ENCODE measurements around the gene LRRC3. TPM values are rescaled to one million over a fixed set of nuclear protein-coding genes. Genes with fewer than 3 reads are reported as not detected.

Gene LRRC3
- total and polyA plus RNA-seq, 5 experiments from 2014 or later = 0.06 to 0.91 (median 0.32) TPM

DNA sequence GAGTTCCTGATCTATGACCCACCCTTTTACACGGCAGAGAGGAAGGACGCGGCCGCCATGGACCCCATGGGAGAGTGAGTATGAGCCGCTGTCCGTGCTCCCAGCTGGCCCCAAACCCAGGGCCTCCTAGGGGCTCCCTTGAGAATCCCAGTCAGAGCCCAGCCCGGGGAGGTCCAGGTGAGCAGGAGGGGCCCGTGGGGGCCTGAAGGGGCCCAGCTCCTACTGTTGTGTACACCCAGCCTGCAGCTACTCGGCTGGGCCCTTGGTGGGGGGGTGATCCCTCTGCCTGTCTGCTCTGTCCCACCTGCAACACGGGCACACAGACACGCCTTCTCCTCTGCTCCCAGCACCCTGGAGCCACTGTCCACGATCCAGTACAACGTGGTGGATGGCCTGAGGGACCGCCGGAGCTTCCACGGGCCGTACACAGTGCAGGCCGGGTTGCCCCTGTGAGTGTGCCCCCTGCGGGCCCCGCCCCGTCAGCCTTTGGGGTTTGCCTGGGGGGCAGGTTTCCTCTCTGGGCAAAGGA is 28.6 kb upstream of the LRRC3 start:
- DNase-seq (peak in 1 of 10 donors; percentile 18), ATAC-seq (no peak)
- Mint-ChIP-seq H3K4me1 (peaks cover 0 to 2% (median under 1%) of the 10 kb centered on the region in 4 donors), H3K36me3 (peaks cover 0 to 13% (median 2%) of the 10 kb centered on the region in 3 donors), H3K27ac (no peak overlapping the region), H3K4me3 (no peak overlapping the region), H3K27me3 (no peaks in the 10 kb centered on the region), H3K9me3 (peaks cover 1 to 27% (median 15%) of the 10 kb centered on the region in 9 donors)
- POLR2A ChIA-PET = no interaction called here

DNA sequence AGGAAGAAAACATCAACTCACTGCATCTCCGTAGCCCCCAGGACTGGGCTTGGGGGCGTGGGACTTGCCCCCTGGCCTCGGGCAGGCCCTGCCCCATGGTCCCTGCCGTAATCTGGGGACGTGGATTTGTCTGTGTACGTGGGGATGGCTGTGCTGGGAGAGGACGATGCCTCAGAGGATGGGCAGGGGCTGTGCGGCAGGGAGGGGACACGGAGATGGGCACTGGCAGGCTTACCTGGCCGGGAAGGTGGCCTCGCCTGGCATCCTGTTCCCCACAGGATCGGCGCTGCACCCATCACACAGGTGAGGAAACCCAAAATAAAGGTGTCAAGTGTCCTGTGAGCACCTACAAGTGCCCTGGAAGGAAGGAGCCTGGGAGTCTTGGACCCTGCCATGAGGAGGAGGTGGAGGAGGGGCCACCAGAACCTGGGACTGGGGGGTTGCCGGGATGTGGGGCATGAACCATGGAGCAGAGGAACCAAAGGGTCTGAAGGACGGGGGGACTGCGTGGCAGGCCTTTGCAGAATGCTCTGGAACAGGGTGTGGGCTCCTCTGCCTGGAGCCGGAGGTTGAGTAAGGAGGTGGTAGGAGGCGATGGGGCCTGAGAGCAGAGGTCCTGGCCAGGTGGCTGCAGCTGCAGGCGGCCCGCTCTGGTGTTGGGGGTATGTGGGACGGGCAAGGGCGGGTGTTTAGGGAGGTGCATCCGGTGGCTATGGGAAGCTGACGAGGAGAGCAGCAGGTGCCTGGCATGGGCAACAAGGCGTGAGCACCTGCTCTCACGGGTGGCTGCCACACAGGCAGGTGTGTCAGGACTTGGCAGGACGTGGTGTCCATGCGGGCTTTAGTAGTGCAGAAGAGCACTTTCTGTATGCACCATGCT is 27.8 kb upstream of the LRRC3 start:
- H3K4me3 Mint-ChIP-seq = no peak overlapping the region
- DNase-seq (peak in 2 of 10 donors; percentile 16 to 63), ATAC-seq (no peak)
- H3K36me3 Mint-ChIP-seq = peaks cover 0 to 20% (median 2%) of the 10 kb centered on the region in 3 donors
- peak overlapping the region in 3 of 10 donors; percentile 22 to 86 (median 31) for H3K27ac Mint-ChIP-seq
- H3K4me1 Mint-ChIP-seq = peaks cover 0 to 2% (median under 1%) of the 10 kb centered on the region in 4 donors
- H3K27me3 Mint-ChIP-seq = no peaks in the 10 kb centered on the region
- POLR2A ChIA-PET = no interaction called here
- H3K9me3 Mint-ChIP-seq = peaks cover 2 to 33% (median 19%) of the 10 kb centered on the region in 9 donors

DNA sequence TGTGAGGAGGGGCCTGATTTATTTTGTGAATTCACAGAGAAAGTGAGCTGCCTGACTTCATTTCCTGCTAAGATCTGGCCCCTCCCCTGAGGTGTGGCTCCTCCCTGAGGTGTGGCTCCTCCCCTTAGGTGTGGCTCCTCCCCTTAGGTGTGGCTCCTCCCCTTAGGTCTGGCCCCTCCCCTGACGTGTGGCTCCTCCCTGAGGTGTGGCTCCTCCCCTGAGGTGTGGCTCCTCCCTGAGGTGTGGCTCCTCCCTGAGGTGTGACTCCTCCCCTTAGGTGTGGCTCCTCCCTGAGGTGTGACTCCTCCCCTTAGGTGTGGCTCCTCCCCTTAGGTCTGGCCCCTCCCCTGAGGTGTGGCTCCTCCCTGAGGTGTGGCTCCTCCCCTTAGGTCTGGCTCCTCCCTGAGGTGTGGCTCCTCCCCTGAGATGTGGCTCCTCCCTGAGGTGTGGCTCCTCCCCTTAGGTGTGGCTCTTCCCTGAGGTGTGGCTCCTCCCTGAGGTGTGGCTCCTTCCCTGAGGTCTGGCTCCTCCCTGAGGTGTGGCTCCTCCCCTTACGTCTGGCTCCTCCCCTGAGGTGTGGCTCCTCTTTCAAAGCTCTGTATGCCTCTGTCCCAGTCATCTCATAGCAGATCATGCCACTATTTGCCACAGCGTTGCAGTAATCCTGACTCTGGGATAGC is 26.9 kb upstream of the LRRC3 start:
- ATAC-seq (peak; percentile 57 to 86), DNase-seq (peak; percentile 36 to 77 (median 68))
- Mint-ChIP-seq H3K4me3 (no peak overlapping the region), H3K36me3 (peaks cover 0 to 20% (median 2%) of the 10 kb centered on the region in 3 donors), H3K9me3 (peaks cover 2 to 33% (median 19%) of the 10 kb centered on the region in 9 donors), H3K4me1 (peaks cover 0 to 2% (median under 1%) of the 10 kb centered on the region in 4 donors), H3K27me3 (no peaks in the 10 kb centered on the region), H3K27ac (peak overlapping the region in 2 of 10 donors; percentile 47 to 53)
- POLR2A ChIA-PET = no interaction called here

DNA sequence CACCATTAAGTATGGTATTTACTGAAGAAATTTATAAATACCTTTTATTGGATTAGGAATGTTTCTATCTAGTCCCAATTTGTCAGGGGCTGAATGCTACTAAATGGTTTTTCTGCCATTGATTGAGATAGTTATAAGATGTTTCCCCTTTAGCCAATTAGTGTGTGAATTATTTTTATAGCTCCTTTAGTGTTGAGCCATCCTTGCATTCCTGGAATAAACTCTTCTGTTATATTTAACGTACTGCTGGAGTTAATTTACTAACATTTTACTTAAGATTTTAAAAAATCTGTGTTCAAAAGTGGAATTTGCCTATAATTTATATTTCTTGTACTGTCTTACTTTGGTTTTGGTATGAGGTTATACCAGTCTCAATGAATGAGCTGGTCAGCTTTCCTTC is 25.4 kb upstream of the LRRC3 start:
- ATAC-seq (no peak), DNase-seq (no peak)
- peaks cover 0 to 5% (median under 1%) of the 10 kb centered on the region in 4 donors for H3K4me1 Mint-ChIP-seq
- POLR2A ChIA-PET = interaction anchor here (0.6 kb wide), 1 partner anchor 512 kb away, joined by 3 read pairs; no protein-coding TSS in a partner anchor
- H3K36me3 Mint-ChIP-seq = peaks cover 0 to 20% (median 2%) of the 10 kb centered on the region in 3 donors
- H3K27ac Mint-ChIP-seq = no peak overlapping the region
- H3K9me3 Mint-ChIP-seq = peaks cover 2 to 35% (median 19%) of the 10 kb centered on the region in 9 donors
- no peak overlapping the region for H3K4me3 Mint-ChIP-seq
- H3K27me3 Mint-ChIP-seq = no peaks in the 10 kb centered on the region

DNA sequence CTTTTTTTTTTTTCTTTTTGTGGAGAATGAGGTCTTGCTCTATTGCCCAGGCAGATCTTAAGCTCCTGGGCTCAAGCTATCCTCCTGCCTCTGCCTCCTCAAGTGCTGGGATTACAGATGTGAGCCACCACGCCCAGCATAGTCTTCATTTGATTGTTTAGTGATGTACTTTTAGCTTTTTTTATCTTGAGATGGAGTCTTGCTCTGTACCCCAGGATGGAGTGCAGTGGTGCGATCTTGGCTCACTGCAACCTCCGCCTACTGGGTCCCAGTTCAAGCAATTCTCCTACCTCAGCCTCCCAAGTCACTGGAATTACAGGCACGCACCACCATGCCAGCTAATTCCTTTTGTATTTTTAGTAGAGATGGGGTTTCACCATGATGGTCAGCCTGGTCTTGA is 24.0 kb upstream of the LRRC3 start:
- peak in 1 of 10 donors; percentile 26 for DNase-seq
- H3K36me3 Mint-ChIP-seq = peaks cover 0 to 20% (median 2%) of the 10 kb centered on the region in 3 donors
- no peak overlapping the region for H3K4me3 Mint-ChIP-seq
- H3K27ac Mint-ChIP-seq = no peak overlapping the region
- peaks cover 0 to 5% (median under 1%) of the 10 kb centered on the region in 4 donors for H3K4me1 Mint-ChIP-seq
- no peaks in the 10 kb centered on the region for H3K27me3 Mint-ChIP-seq
- H3K9me3 Mint-ChIP-seq = peaks cover 2 to 35% (median 19%) of the 10 kb centered on the region in 9 donors
- POLR2A ChIA-PET = interaction anchor here (0.7 kb wide), 1 partner anchor 98 kb away, joined by 3 read pairs; no protein-coding TSS in a partner anchor
- ATAC-seq = no peak

DNA sequence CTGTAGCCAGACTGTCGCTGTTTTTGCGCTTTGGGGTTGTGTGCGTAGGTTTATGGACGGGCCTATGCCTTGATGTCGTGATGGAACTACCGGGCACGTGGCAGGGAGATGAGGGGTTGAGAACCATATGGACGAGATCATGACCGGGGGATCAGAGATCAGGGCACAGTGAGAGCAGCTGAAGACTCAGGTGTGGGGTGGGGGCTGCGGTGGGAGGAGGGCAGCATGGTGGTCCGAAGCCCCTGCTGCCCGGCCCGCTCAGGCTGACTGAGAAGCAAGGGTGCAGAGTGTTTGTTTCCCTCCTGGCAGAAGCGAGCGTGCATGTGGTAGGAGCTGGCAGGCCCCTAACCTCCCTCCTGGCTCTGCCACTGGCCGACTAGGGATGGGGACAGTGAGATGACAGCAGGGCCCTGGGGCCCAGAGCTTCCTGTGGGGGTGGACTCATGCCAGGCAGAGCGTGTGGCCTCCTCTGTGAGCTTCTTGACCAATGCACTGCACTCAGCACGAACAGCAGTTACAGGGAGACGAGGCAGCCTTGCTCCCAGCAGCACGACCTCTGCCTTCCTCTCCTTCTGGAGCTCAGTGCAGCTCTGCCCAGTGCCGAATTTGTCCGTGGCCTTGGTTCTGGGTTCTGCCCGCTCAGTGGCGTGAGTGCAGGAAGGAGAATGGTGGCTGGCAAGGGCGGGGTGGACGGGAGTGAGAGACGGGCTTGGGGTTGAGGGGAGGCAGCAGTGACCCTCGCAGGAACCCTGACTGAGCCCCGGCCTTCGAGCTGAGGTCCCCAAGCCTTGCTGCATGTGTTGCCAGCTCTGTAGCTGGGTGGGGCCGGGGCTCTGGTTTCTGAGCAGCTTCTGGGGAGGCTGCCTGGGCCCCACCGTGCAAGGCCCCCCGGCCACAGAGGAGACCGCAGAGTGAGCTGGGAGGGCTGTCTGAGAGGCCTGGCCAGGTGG is 22.2 kb upstream of the LRRC3 start:
- Mint-ChIP-seq H3K4me3 (no peak overlapping the region), H3K27me3 (no peaks in the 10 kb centered on the region), H3K4me1 (peaks cover 0 to 3% (median under 1%) of the 10 kb centered on the region in 4 donors), H3K36me3 (peaks cover 0 to 20% (median 2%) of the 10 kb centered on the region in 3 donors), H3K27ac (no peak overlapping the region), H3K9me3 (peaks cover 2 to 31% (median 19%) of the 10 kb centered on the region in 9 donors)
- no peak for ATAC-seq
- POLR2A ChIA-PET = no interaction called here
- DNase-seq = peak in 2 of 10 donors; percentile 9 to 38

DNA sequence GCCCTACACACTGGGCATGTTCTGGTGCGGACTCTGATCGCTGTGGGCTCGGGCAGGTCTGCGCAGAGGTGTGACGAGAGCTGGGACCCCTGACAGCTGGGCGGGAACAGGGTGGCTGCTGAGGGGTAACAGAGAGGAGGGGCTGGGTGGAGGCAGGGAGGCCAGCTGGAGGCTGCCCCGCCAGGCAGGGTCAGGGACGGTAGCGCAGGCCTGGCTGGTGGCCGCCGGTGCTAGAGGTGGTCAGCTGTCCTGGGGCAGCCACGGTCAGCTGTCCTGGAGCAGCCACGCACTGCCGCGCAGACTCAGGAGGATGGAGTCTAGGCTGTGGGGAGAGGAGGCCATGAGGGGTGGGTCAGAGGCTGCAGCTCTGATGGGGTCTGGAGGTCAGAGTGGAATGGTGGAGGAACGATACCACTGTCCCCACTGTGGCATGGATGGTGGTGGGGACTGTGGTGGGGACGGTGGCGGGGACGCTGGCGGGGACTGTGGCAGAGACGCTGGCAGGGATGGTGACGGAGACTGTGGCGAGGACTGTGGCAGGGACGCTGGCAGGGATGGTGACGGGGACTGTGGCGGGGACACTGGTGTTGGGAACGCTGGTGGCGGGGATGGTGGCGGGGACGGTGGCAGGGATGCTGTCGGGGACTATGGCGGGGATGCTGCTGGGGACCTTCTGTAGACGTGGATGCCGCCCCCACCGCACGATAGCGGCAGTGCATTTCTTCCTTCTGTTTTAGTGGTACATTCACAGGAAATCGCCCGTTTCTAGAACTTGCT is 21.3 kb upstream of the LRRC3 start:
- POLR2A ChIA-PET = no interaction called here
- DNase-seq (peak in 2 of 10 donors; percentile 11 to 26), ATAC-seq (no peak)
- Mint-ChIP-seq H3K36me3 (peaks cover 0 to 20% (median 2%) of the 10 kb centered on the region in 3 donors), H3K9me3 (peaks cover 0 to 26% (median 15%) of the 10 kb centered on the region in 9 donors), H3K4me1 (peaks cover 0 to 3% (median 0%) of the 10 kb centered on the region in 4 donors), H3K4me3 (no peak overlapping the region), H3K27me3 (no peaks in the 10 kb centered on the region), H3K27ac (no peak overlapping the region)

DNA sequence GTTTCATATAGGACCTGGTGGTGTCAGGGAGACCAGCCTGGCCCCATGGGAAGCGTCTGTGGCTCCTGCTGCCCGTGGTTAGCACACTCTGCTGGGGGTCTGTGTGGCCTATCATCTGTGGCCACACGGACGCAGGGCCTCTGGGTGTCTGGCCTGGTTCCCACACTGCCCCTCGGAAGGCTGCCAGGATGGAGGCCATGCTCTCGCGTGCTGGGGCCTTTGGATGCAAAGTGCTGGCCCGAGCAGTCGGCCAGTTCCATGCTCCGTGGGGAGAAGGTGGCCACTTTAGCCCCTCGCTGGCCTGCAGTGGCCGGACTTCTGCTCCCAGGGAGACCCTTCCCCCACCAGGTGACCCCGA is 20.8 kb upstream of the LRRC3 start:
- Mint-ChIP-seq H3K9me3 (peaks cover 0 to 25% (median 15%) of the 10 kb centered on the region in 9 donors), H3K4me3 (no peak overlapping the region), H3K27me3 (no peaks in the 10 kb centered on the region), H3K36me3 (peaks cover 0 to 20% (median 2%) of the 10 kb centered on the region in 3 donors), H3K27ac (no peak overlapping the region), H3K4me1 (peaks cover 0 to 3% (median 0%) of the 10 kb centered on the region in 4 donors)
- DNase-seq (peak in 2 of 10 donors; percentile 13 to 40), ATAC-seq (no peak)
- POLR2A ChIA-PET = no interaction called here

DNA sequence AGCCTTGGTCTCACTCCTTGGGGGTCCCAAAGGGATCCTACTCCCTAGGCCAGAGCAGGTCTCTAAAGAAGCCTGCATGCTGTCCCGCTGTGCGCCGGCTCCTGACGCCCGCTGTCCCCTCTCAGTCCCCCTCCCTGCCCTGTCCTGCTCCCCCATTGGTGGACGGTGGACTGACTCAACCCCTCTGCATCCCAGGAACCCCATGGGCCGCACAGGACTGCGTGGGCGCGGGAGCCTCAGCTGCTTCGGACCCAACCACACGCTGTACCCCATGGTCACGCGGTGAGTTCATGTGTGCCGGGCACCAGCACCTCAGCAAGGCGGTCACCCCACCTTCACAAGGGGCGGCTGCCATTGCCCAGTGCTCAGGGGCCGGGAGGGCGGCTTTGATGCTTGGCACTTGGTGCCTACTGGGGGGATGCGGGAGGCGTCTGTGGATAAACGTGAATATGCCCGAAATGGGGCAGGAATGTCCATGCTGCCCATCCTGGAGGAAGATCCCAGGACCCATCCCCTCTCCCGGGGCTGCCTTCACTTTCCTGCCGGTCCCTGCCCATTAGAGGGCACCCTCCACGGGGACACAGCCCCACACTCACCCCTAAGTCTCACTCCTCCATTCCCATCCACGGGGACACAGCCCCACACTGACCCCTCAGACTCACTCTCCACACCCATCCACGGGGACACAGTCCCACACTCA is 20.2 kb upstream of the LRRC3 start:
- Mint-ChIP-seq H3K27me3 (no peaks in the 10 kb centered on the region), H3K9me3 (peaks cover 0 to 20% (median 11%) of the 10 kb centered on the region in 9 donors), H3K27ac (no peak overlapping the region), H3K36me3 (peaks cover 0 to 15% (median 2%) of the 10 kb centered on the region in 3 donors), H3K4me3 (no peak overlapping the region), H3K4me1 (peaks cover 0 to 3% (median 0%) of the 10 kb centered on the region in 4 donors)
- no peak for ATAC-seq
- POLR2A ChIA-PET = no interaction called here
- DNase-seq = peak in 2 of 10 donors; percentile 11 to 32

DNA sequence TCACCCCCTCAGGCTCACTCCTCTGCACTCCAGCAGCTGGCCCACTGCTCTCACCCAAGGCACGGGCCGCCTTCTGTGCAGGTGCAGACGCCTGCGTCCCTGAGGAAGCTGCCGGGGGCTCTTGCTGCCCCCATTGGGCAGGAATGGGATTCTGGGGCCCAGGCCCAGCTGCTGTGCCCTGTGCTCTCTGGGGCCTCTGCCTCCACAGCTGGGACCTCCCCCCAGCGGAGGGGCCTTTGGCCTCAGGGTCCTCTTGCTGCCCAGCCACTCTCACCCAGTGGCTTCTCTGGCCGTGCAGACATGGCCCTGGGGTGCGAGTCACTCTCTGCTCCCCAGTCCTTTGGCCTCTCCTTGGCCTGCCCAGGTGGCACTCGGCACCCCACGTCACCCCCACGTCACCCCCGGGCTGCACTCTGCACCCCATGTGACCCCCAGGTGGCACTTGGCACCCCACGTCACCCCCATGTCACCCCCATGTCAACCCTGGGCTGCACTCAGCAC is 19.1 kb upstream of the LRRC3 start:
- Mint-ChIP-seq H3K27me3 (no peaks in the 10 kb centered on the region), H3K4me1 (peaks cover 0 to 3% (median 0%) of the 10 kb centered on the region in 4 donors), H3K36me3 (peaks cover 0 to 8% (median 3%) of the 10 kb centered on the region in 3 donors), H3K4me3 (no peak overlapping the region), H3K27ac (no peak overlapping the region), H3K9me3 (peaks cover 0 to 14% (median 7%) of the 10 kb centered on the region in 9 donors)
- POLR2A ChIA-PET = no interaction called here
- DNase-seq (peak in 1 of 10 donors; percentile 16), ATAC-seq (no peak)

Data from naive thymus-derived CD8-positive, alpha-beta T cell (primary cell).